OCI-LY7 (cell line): ENCODE data around the gene UTS2R. TPM values are rescaled to one million over a fixed set of nuclear protein-coding genes. Genes with fewer than 3 reads are reported as not detected.

Experiments used
- BruUV-seq: library from RNA; stranded (reverse); fragments of 400-500 nt; replicated peaks from 2 replicates; lab custom pipeline; 2021; lab: Mats Ljungman, UMichigan
- CTCF ChIA-PET: fragments of 300-600 bp; sonication (Branson Sonifier 250); formaldehyde crosslinking; loops from one replicate; lab custom pipeline; 2022; ENCODE audit warnings: antibody characterized with exemption; ENCODE audit not compliant: unreplicated experiment; lab: Charles Lee
- POLR2A ChIA-PET: fragments of 300-600 bp; sonication (Branson Sonifier 250); formaldehyde crosslinking; loops from one replicate; lab custom pipeline; 2022; ENCODE audit warnings: antibody characterized with exemption; lab: Charles Lee
- DNase-seq: peaks from one replicate; pipeline ENCODE4 v3.0.0-alpha.2; 2015; ENCODE audit warnings: low spot score
- H2AFZ ChIP-seq: fragments of 200-600 bp; sonication (generic), shearing (Covaris generic); 2 replicates; pipeline ENCODE4 v1.6.1; 2014; ENCODE audit warnings: mild to moderate bottlenecking, antibody characterized with exemption, low read length, moderate library complexity
- H3K27ac ChIP-seq: fragments of 200-600 bp; sonication (generic); 2 replicates; pipeline ENCODE4 v1.5.1; 2014; ENCODE audit warnings: mixed run types, low read depth, mild to moderate bottlenecking, moderate library complexity, low read length, inconsistent platforms; ENCODE audit not compliant: poor library complexity, severe bottlenecking
- H3K36me3 ChIP-seq: fragments of 200-600 bp; sonication (generic); 2 replicates; pipeline ENCODE4 v1.6.1; 2014; ENCODE audit warnings: mild to moderate bottlenecking, antibody characterized with exemption, low read length, moderate library complexity, mixed read lengths; ENCODE audit not compliant: insufficient read depth
- H3K4me1 ChIP-seq: fragments of 200-600 bp; sonication (generic); 2 replicates; pipeline ENCODE4 v1.5.1; 2014; ENCODE audit warnings: mild to moderate bottlenecking, low read length; ENCODE audit not compliant: insufficient read depth, poor library complexity, severe bottlenecking
- H3K4me2 ChIP-seq: fragments of 200-600 bp; sonication (generic); 2 replicates; pipeline ENCODE4 v1.6.1; 2014; ENCODE audit warnings: mild to moderate bottlenecking, low read length
- H3K4me3 ChIP-seq: fragments of 200-600 bp; sonication (generic); 2 replicates; pipeline ENCODE4 v1.5.1; 2014; ENCODE audit warnings: mild to moderate bottlenecking, low read depth, low read length; ENCODE audit not compliant: poor library complexity, severe bottlenecking
- H3K79me2 ChIP-seq: fragments of 200-600 bp; sonication (generic); 2 replicates; pipeline ENCODE4 v1.6.1; 2016; ENCODE audit warnings: low read depth, mild to moderate bottlenecking, low read length, moderate library complexity, mixed read lengths; ENCODE audit not compliant: insufficient read depth
- H3K9me2 ChIP-seq: fragments of 200-600 bp; sonication (generic); 2 replicates; pipeline ENCODE4 v1.6.1; 2016; ENCODE audit warnings: mild to moderate bottlenecking, low read length, mixed read lengths; ENCODE audit not compliant: insufficient read depth
- H3K9me3 ChIP-seq: fragments of 200-600 bp; sonication (generic); 2 replicates; pipeline ENCODE4 v1.6.1; 2014; ENCODE audit warnings: mild to moderate bottlenecking, mixed run types, low read length, mixed read lengths
- H4K20me1 ChIP-seq: fragments of 200-600 bp; sonication (generic); 2 replicates; pipeline ENCODE4 v1.6.1; 2014; ENCODE audit warnings: mild to moderate bottlenecking, antibody characterized with exemption, low read length, moderate library complexity, mixed read lengths; ENCODE audit not compliant: insufficient read depth
- CTCF ChIP-seq: fragments of 200-600 bp; sonication (generic); conservative IDR thresholded peaks from 2 replicates; pipeline ENCODE4 v1.5.1; 2014; ENCODE audit warnings: mild to moderate bottlenecking, antibody characterized with exemption, low read length, moderate library complexity, mixed read lengths
- EZH2phosphoT487 ChIP-seq: fragments of 200-600 bp; sonication (generic); IDR thresholded peaks from 2 replicates; pipeline ENCODE4 v1.6.1; 2018; ENCODE audit warnings: low read depth, borderline replicate concordance, mild to moderate bottlenecking, mixed run types, antibody characterized with exemption, low read length, moderate library complexity, mixed read lengths
- intact Hi-C: fragments of 100-400 bp; cut with micrococcal nuclease; formaldehyde crosslinking; loops from one replicate; pipeline ENCODE4 v1.10.0; 2022; ENCODE audit not compliant: unreplicated experiment
- total RNA-seq, 2 experiments: library from RNA; depleted of rRNA in 1 of 2; stranded (reverse); fragments of >200 nt in 1 of 2; shearing (Covaris generic) in 1 of 2; gene quantifications; 2 replicates each; pipeline ENCODE4 v1.2.3, GENCODE V29; 2014 to 2022

The UTS2R gene
- total RNA-seq, 2 experiments from 2014 or later = 17.4 to 36.3 TPM

GRCh38 chr17:82390015-82390859, 18.7 kb downstream of the UTS2R start:
- no peaks in the 10 kb centered on the region for H3K79me2 ChIP-seq

GRCh38 chr17:82390860-82391435, 19.4 kb downstream of the UTS2R start:
- POLR2A ChIA-PET = no interaction called here
- no peaks in the 10 kb centered on the region for H3K4me1 ChIP-seq
- H3K79me2 ChIP-seq = no peaks in the 10 kb centered on the region
- H3K36me3 ChIP-seq = peaks cover 8% of the 10 kb centered on the region; the same call in 1 of the 2 replicates
- TF ChIP-seq CTCF (no peak), EZH2phosphoT487 (no peak)
- H2AFZ ChIP-seq = no peak overlapping the region
- H3K4me3 ChIP-seq = no peak overlapping the region
- no TSS peak for BruUV-seq
- no peaks in the 10 kb centered on the region for H3K9me3 ChIP-seq
- intact Hi-C loops = no loop called here
- no peaks in the 10 kb centered on the region for H4K20me1 ChIP-seq
- no peaks in the 10 kb centered on the region for H3K9me2 ChIP-seq
- DNase-seq = no peak
- CTCF ChIA-PET = no interaction called here
- no peak overlapping the region for H3K4me2 ChIP-seq
- no peak overlapping the region for H3K27ac ChIP-seq

More at GRCh38 chr17:82390015-82390859, 18.7 kb downstream of the UTS2R start:
- Histone ChIP-seq H3K36me3 (peaks cover 8% of the 10 kb centered on the region; the same call in 1 of the 2 replicates), H3K4me3 (no peak overlapping the region), H3K4me1 (no peaks in the 10 kb centered on the region), H3K4me2 (no peak overlapping the region), H4K20me1 (no peaks in the 10 kb centered on the region), H3K27ac (no peak overlapping the region), H3K9me2 (no peaks in the 10 kb centered on the region), H3K9me3 (no peaks in the 10 kb centered on the region), H2AFZ (no peak overlapping the region)
- TF ChIP-seq CTCF (no peak), EZH2phosphoT487 (no peak)
- no peak for DNase-seq
- ChIA-PET CTCF (no interaction called here), POLR2A (no interaction called here)
- no TSS peak for BruUV-seq
- intact Hi-C loops = no loop called here
